ENCODE results near the gene COL15A1.
A peak's percentile ranks its signal among the peaks of the same experiment; 100 is the strongest.

The COL15A1 gene

GRCh38 chr9:99108131-99108530 lies 164.4 kb downstream of the COL15A1 start:
- CTCF ChIA-PET: no interaction called here
- H3K4me3 Mint-ChIP-seq: peak overlapping the region; percentile 74

GRCh38 chr9:99109522-99109921 lies 165.8 kb downstream of the COL15A1 start:
- Mint-ChIP-seq H3K27ac (no peak overlapping the region), H3K4me1 (peaks cover 81% of the 10 kb centered on the region), H3K9me3 (peaks cover 3% of the 10 kb centered on the region), H3K4me3 (no peak overlapping the region), H3K36me3 (peaks cover 56% of the 10 kb centered on the region), H3K27me3 (no peaks in the 10 kb centered on the region)
- CTCF ChIA-PET: no interaction called here
- DNase-seq: no peak

More at GRCh38 chr9:99108131-99108530, 164.4 kb downstream of the COL15A1 start:
- H3K36me3 Mint-ChIP-seq: peaks cover 55% of the 10 kb centered on the region
- H3K4me1 Mint-ChIP-seq: peaks cover 81% of the 10 kb centered on the region
- H3K27ac Mint-ChIP-seq: peak overlapping the region; percentile 15
- H3K9me3 Mint-ChIP-seq: peaks cover 3% of the 10 kb centered on the region
- H3K27me3 Mint-ChIP-seq: no peaks in the 10 kb centered on the region
- no peak for DNase-seq

- peaks cover 94% of the 10 kb centered on the region for H3K4me1 Mint-ChIP-seq
- no peaks in the 10 kb centered on the region for H3K27me3 Mint-ChIP-seq
- H3K9me3 Mint-ChIP-seq: peaks cover 3% of the 10 kb centered on the region
- DNase-seq: peak; percentile 75
- peak overlapping the region; percentile 46 for H3K4me3 Mint-ChIP-seq
- peak overlapping the region; percentile 88 for H3K27ac Mint-ChIP-seq
- H3K36me3 Mint-ChIP-seq: peaks cover 56% of the 10 kb centered on the region
- CTCF ChIA-PET: interaction anchor here (0.7 to 2.2 kb wide), 5 partner anchors 8 to 112 kb away, joined by 4 to 7 read pairs (median 7); partner anchors contain the start of gene TGFBR1
Measured at GRCh38 chr9:99112750-99113413, 169.2 kb downstream of the COL15A1 start.

- no peak for DNase-seq
- H3K9me3 Mint-ChIP-seq: peaks cover 3% of the 10 kb centered on the region
- no peaks in the 10 kb centered on the region for H3K27me3 Mint-ChIP-seq
- H3K36me3 Mint-ChIP-seq: peaks cover 52% of the 10 kb centered on the region
- CTCF ChIA-PET: interaction anchor here (0.7 to 2.2 kb wide), 7 partner anchors 9 to 118 kb away, joined by 3 to 7 read pairs (median 5); partner anchors contain the start of gene TGFBR1
- H3K4me3 Mint-ChIP-seq: peak overlapping the region; percentile 46
- peak overlapping the region; percentile 88 for H3K27ac Mint-ChIP-seq
- H3K4me1 Mint-ChIP-seq: peaks cover 92% of the 10 kb centered on the region
Measured at GRCh38 chr9:99113414-99114048, 169.8 kb downstream of the COL15A1 start.

GRCh38 chr9:99114049-99114440 lies 170.3 kb downstream of the COL15A1 start:
- DNase-seq: no peak
- Mint-ChIP-seq H3K36me3 (peaks cover 51% of the 10 kb centered on the region), H3K27me3 (no peaks in the 10 kb centered on the region), H3K4me1 (peaks cover 92% of the 10 kb centered on the region), H3K4me3 (no peak overlapping the region), H3K9me3 (peaks cover 3% of the 10 kb centered on the region), H3K27ac (no peak overlapping the region)
- CTCF ChIA-PET: interaction anchor here (0.7 to 2.2 kb wide), 6 partner anchors 10 to 118 kb away, joined by 3 to 7 read pairs (median 6); partner anchors contain the start of gene TGFBR1

- no peak for DNase-seq
- Mint-ChIP-seq H3K36me3 (peaks cover 44% of the 10 kb centered on the region), H3K4me3 (no peak overlapping the region), H3K27me3 (no peaks in the 10 kb centered on the region), H3K27ac (no peak overlapping the region), H3K9me3 (peaks cover 3% of the 10 kb centered on the region), H3K4me1 (peaks cover 92% of the 10 kb centered on the region)
- CTCF ChIA-PET: no interaction called here
Measured at GRCh38 chr9:99114846-99115500, 171.3 kb downstream of the COL15A1 start.

GRCh38 chr9:99116003-99116411 lies 172.3 kb downstream of the COL15A1 start:
- no peak overlapping the region for H3K4me3 Mint-ChIP-seq
- H3K9me3 Mint-ChIP-seq: peaks cover 3% of the 10 kb centered on the region
- CTCF ChIA-PET: no interaction called here
- peaks cover 92% of the 10 kb centered on the region for H3K4me1 Mint-ChIP-seq
- H3K27ac Mint-ChIP-seq: no peak overlapping the region
- DNase-seq: no peak
- H3K27me3 Mint-ChIP-seq: no peaks in the 10 kb centered on the region
- peaks cover 43% of the 10 kb centered on the region for H3K36me3 Mint-ChIP-seq

- no peaks in the 10 kb centered on the region for H3K27me3 Mint-ChIP-seq
- peak overlapping the region; percentile 94 for H3K27ac Mint-ChIP-seq
- peaks cover 49% of the 10 kb centered on the region for H3K36me3 Mint-ChIP-seq
- peak; percentile 75 for DNase-seq
- H3K4me3 Mint-ChIP-seq: peak overlapping the region; percentile 60
- CTCF ChIA-PET: interaction anchor here (0.9 to 2.4 kb wide), 5 partner anchors 14 to 121 kb away, joined by 3 to 13 read pairs (median 3); no protein-coding TSS in a partner anchor
- H3K9me3 Mint-ChIP-seq: no peaks in the 10 kb centered on the region
- H3K4me1 Mint-ChIP-seq: peaks cover 90% of the 10 kb centered on the region
Measured at GRCh38 chr9:99118782-99119466, 175.2 kb downstream of the COL15A1 start.

GRCh38 chr9:99119976-99120655 lies 176.4 kb downstream of the COL15A1 start:
- Mint-ChIP-seq H3K4me3 (peak overlapping the region; percentile 38), H3K9me3 (no peaks in the 10 kb centered on the region), H3K36me3 (peaks cover 52% of the 10 kb centered on the region), H3K27me3 (no peaks in the 10 kb centered on the region), H3K4me1 (peaks cover 86% of the 10 kb centered on the region), H3K27ac (peak overlapping the region; percentile 94)
- CTCF ChIA-PET: interaction anchor here (0.9 to 2.4 kb wide), 4 partner anchors 20 to 119 kb away, joined by 3 to 13 read pairs (median 3); no protein-coding TSS in a partner anchor
- no peak for DNase-seq
